ENCODE data around the gene MACF1.

DNA sequence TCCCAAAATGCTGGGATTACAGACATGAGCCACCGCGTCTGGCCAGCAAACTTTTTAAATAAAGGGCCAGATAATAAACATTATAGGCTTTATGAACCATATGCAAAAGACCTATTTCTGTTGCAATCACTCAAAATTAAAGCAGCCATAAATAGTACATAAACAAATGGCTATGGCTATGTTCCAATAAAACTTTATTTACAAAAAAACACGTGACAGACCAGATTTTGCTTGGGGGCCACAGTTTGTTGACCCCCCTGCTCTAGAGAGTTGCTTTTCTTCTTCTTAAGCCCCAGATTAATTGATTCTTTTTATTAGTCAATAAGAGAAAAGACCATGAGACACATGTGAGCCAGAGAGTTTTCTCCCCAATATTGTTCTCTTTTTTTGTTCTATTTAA is 138.3 kb downstream of the MACF1 start:
- TF ChIP-seq CTCF (IDR thresholded peaks at IDR 0.05 in 8 of 11, conservative IDR thresholded peaks at IDR 0.05 in 3 of 11) (no peak), POLR2AphosphoS5 (IDR thresholded peaks at IDR 0.05) (no peak), POLR2A (IDR thresholded peaks at IDR 0.05) (no peak)

Data from spleen (tissue), 7 donors.